ENCODE results near the gene SPACA1.

The SPACA1 gene

GRCh38 chr6:88045521-88046136 is 2.0 kb upstream of the SPACA1 start:
- no peak overlapping the region for H3K4me3 ChIP-seq (ENCODE audit: low read depth, low read length)
- TF ChIP-seq CTCF (IDR thresholded peaks at IDR 0.05; ENCODE audit: low read depth, low read length, missing control alignments), result no peak
- no peak for DNase-seq (ENCODE audit: low read depth)
- in situ Hi-C loops (cut with HindIII; ENCODE audit: low sequenced_read_pairs), result no loop called here

DNA sequence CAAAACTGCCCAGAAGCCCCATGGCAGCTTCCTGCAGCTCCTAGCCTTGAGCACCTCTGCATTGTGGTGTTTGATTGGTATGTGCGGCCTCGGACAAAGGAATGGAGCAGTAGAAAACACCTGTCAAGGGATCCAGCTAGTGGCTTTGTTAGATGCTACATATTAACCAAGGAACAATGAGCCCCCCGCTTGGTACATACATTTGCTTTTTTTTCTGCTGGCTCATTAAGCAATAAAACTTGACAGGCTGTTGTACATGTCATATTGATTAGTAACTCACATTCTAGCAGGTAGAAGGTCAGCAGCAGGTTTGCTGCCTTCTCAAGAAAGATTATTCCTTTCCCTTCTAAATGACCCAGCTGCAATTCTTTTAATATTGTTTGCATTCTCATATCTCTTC is 937 bp downstream of the SPACA1 start:
- DNase-seq (ENCODE audit: low read depth), result no peak
- no peak overlapping the region for H3K4me3 ChIP-seq (ENCODE audit: low read depth, low read length)
- in situ Hi-C loops (cut with HindIII; ENCODE audit: low sequenced_read_pairs), result no loop called here
- no peak for TF ChIP-seq CTCF (IDR thresholded peaks at IDR 0.05; ENCODE audit: low read depth, low read length, missing control alignments)

- DNase-seq (ENCODE audit: low read depth), result no peak
- in situ Hi-C loops (cut with HindIII; ENCODE audit: low sequenced_read_pairs), result no loop called here
- no peak for TF ChIP-seq CTCF (IDR thresholded peaks at IDR 0.05; ENCODE audit: low read depth, low read length, missing control alignments)
- H3K4me3 ChIP-seq (ENCODE audit: low read depth, low read length), result no peak overlapping the region
These were observed 2.6 kb downstream of the SPACA1 start for GRCh38 chr6:88050140-88050818.

DNA sequence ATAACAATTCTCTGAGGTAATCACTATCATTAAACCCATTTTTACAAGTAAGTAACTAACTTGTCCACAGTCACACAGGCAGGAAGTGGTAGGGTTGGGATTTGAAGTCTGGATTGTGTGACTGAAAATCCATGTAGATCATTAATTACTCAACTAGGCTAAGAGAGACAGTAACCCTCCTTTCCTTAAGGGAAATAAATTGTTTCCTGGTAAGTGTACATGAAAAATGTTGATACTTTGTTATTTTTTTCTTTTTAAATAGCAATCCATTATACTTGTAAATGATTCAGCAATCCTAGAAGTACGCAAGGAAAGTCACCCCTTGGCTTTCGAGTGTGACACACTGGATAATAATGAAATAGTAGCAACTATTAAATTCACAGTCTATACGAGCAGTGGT is 11.6 kb downstream of the SPACA1 start:
- in situ Hi-C loops (cut with HindIII; ENCODE audit: low sequenced_read_pairs), result no loop called here
- H3K4me3 ChIP-seq (ENCODE audit: low read depth, low read length), result no peak overlapping the region
- no peak for DNase-seq (ENCODE audit: low read depth)
- TF ChIP-seq CTCF (IDR thresholded peaks at IDR 0.05; ENCODE audit: low read depth, low read length, missing control alignments), result no peak

DNA sequence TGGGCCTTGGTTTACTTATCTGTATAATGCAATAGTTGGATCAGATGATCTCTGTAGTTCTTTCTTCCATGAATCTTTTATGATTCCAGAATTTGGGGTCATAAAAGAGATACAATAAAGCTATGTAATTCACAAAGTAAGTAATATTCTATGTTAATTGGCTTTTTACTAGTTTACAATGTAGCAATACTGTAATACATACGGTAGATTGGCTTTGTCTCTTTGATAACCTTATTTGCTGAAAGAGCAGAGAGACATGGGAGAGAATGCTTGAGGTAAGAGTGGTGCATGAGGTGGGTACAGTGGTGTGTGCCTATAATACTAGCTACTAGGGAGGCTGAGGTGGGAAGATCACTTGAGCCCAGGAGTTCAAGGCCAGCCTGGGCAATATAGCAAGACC is 14.7 kb downstream of the SPACA1 start:
- TF ChIP-seq CTCF (IDR thresholded peaks at IDR 0.05; ENCODE audit: low read depth, low read length, missing control alignments), result no peak
- in situ Hi-C loops (cut with HindIII; ENCODE audit: low sequenced_read_pairs), result no loop called here

GRCh38 chr6:88072462-88072861 is 24.8 kb downstream of the SPACA1 start:
- in situ Hi-C loops (cut with HindIII; ENCODE audit: low sequenced_read_pairs), result no loop called here
- H3K4me3 ChIP-seq (ENCODE audit: low read depth, low read length), result no peak overlapping the region
- no peak for DNase-seq (ENCODE audit: low read depth)
- no peak for TF ChIP-seq CTCF (IDR thresholded peaks at IDR 0.05; ENCODE audit: low read depth, low read length, missing control alignments)

More for the DNA sequence above, 14.7 kb downstream of the SPACA1 start:
- DNase-seq (ENCODE audit: low read depth), result no peak
- H3K4me3 ChIP-seq (ENCODE audit: low read depth, low read length), result no peak overlapping the region
